ENCODE results near the gene PLEKHM2.

DNA sequence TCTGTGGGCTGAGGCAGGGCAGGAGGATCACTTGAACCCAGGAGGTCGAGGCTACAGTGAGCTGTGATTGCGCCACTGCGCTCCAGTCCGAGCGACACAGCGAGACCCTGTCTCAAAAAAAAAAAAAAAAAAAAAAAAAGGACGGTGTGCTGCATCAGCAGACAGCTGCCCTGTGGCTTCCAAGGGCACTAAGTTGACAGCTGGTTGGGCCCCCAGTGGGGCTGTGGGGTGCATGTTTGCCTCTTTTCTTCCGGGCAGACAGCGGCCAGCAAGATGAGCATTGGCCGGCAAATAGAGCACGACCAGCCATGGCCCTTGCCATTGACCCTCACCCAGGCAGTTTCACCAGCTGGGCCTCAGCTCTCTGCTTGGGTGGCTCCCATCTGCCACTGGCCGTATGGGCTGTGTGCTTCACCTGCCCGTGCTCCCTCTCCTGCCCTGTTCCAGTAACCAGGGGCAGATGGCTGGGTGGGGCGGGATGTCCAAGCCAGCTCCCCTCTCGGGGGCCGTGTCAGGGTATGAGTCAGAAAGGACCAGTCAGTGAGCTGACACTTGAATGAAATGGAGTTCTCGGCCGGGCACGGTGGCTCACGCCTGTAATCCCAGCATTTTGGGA is 39.6 kb downstream of the PLEKHM2 start:
- TF ChIP-seq GATA2 (IDR thresholded peaks at IDR 0.05; ENCODE audit: low read depth, low read length) = no peak
- TF ChIP-seq GATA3 (IDR thresholded peaks at IDR 0.05; ENCODE audit: low read depth, low read length) = no peak

All from SH-SY5Y (cell line).